Measurements from ENCODE around the gene GRIN3A.
"Not testable (repeated sequence)": the region's sequence is repeated elsewhere in the genome, so short reads cannot be mapped to it uniquely, and the experiment has no call there.

GRIN3A gene

DNA sequence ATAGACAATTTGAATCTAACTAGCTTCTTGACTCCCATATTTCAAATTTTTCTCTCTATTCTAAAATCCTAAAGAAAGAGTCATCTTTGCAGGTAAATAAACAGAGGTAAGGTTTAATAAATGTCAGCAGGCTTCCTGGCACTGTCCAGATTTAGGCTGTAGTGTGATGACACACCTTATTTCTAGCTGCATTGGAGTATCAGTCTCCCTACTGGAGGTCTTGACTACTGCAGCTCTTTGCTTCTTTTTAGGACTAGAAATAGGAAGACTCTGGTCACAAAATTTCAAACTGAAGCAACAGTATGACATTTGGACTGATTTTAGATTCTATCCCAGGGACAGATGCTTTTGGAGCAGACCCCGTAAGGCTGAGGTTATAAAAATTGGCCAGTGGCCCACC is 103.0 kb downstream of the GRIN3A start:
- DNase-seq (ENCODE audit: extremely low read depth in 1 of 2, low read depth in 1 of 2) = no peak

DNA sequence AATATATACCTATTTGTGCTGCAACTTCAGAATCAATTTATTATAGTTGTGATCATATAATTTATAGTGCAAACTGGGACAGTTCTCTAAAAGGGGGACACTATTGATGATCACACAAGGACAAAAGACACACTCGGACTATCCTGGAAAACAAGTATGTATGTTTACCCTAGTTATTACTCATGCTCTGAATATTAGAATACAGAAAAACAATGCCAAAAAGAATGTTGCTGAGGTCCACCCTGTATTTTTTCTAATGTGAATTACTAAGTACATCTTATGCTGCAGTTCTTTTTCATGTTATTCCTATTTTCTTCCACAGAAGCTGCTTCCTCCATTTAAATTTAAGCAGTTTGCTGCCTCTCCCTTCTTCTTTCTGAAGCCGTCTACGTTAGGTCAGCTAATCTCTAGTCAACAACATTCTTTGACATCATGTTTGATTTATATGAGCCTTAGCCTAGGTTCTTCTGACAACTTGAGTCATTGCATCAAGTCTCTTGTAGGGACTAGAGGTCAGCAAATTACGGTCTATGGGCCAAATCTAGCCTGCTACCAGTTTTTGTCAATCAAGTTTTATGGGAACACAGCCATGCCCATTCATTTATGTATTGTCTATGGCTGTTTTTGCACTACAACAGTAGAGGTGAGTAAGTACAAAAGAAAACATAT is 103.6 kb downstream of the GRIN3A start:
- no peak for DNase-seq (ENCODE audit: extremely low read depth in 1 of 2, low read depth in 1 of 2)

DNA sequence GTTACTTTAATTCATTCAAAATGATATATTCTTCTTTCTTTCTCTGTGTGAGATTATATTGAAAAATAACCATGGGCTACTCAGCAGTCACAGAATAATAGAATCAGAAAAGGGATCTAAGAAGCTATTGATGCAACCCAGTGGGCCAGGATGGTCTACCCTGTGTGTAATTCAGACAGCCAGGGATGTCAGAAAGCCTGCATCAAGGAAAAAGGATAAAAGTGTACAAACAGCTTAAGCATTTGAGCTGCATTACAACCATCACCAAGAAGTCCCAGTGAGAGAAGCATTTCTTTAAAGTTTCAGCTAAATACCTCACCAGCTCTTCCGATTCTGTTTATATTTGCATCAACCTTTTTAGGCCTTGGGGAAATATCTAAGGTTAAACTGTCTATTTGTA is 105.8 kb downstream of the GRIN3A start:
- DNase-seq (ENCODE audit: extremely low read depth in 1 of 2, low read depth in 1 of 2) = no peak

- no peak for DNase-seq (ENCODE audit: extremely low read depth in 1 of 2, low read depth in 1 of 2)
Observed at GRCh38 chr9:101631892-101632291, 106.6 kb downstream of the GRIN3A start.

DNA sequence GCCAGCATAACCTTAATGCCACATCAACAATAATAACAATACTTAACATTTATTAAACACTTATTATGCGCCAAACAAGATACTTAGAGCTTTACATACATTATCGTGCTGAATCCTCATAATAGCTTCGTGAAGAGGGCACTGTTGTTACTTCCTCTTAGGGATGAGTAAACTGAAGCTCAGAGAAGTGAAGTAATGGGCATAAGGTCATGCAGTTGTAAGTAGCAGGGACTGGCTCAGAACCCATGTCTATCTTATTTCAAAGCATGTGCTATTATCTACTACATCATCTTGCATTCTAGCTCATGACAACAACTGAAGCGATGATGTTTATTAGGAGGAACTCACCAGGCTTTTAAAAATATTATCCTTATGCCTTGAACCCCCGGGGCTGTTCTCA is 108.8 kb downstream of the GRIN3A start:
- DNase-seq (ENCODE audit: extremely low read depth in 1 of 2, low read depth in 1 of 2) = no peak

DNA sequence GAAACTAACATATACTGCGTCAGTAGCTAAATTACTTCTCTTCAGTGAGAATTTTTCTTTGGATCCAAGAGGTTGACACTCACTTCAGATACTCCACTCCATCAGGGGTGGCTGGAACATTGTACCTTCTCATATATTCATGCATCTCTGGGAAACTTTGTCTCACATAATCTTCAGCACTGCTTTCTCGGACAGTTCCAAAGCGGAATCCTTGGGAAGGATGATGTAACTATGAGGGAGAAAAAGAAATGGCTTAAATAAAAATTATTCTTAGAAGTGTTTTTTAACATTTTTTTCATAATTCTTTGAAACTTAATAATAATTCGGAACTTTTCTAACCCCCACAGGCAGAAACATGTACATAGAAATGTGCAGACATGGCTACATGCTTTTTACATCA is 110.3 kb downstream of the GRIN3A start:
- no peak for DNase-seq (ENCODE audit: extremely low read depth in 1 of 2, low read depth in 1 of 2)

DNA sequence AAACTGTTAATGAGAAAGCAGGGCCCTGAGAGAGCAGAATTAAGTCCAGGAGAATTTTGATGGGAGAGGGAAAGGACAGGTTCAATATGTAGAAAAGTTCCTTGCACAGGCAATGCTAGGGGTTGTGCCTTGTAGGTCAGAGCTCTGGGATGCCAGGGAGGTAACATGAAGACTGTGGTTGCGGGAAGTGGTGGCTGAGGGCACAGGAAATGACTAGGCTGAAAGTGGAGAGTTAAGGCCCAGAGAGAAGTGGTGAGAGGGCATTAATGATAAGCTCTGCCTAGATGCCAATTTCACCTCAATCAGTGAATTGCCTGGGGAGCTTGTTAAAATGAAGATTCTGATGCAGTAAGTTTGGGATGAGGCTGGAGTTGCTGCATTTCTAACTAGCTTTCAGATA is 112.2 kb downstream of the GRIN3A start:
- DNase-seq (ENCODE audit: extremely low read depth in 1 of 2, low read depth in 1 of 2) = no peak

- DNase-seq (ENCODE audit: extremely low read depth in 1 of 2, low read depth in 1 of 2) = no peak
Observed at GRCh38 chr9:101625876-101626275, 112.6 kb downstream of the GRIN3A start.

- no peak for DNase-seq (ENCODE audit: extremely low read depth in 1 of 2, low read depth in 1 of 2)
Observed at GRCh38 chr9:101620452-101620851, 118.0 kb downstream of the GRIN3A start.

DNA sequence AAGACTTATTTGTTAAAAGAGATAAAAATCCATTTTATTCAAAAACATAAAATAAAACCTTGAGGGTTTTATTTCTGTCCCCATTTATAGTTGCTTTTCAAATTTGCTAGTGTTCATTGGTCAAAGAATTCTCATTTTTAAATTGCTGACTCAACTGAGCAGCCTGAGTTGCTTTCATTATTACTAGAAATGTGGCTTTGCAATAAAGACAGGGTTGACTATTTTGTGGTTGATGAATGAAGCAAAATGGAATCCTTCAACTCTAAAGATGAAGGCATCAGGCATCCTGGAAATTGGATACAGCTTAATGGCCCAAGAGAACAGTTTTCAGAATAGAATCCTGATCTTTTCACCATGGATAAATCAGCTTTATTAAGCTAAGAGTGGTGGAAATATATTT is 119.7 kb downstream of the GRIN3A start:
- DNase-seq (ENCODE audit: extremely low read depth in 1 of 2, low read depth in 1 of 2) = no peak

GRCh38 chr9:101605547-101605946 is 132.9 kb downstream of the GRIN3A start:
- DNase-seq (ENCODE audit: extremely low read depth in 1 of 2, low read depth in 1 of 2) = no peak

GRCh38 chr9:101604296-101604695 is 134.2 kb downstream of the GRIN3A start:
- no peak for DNase-seq (ENCODE audit: extremely low read depth in 1 of 2, low read depth in 1 of 2)

DNA sequence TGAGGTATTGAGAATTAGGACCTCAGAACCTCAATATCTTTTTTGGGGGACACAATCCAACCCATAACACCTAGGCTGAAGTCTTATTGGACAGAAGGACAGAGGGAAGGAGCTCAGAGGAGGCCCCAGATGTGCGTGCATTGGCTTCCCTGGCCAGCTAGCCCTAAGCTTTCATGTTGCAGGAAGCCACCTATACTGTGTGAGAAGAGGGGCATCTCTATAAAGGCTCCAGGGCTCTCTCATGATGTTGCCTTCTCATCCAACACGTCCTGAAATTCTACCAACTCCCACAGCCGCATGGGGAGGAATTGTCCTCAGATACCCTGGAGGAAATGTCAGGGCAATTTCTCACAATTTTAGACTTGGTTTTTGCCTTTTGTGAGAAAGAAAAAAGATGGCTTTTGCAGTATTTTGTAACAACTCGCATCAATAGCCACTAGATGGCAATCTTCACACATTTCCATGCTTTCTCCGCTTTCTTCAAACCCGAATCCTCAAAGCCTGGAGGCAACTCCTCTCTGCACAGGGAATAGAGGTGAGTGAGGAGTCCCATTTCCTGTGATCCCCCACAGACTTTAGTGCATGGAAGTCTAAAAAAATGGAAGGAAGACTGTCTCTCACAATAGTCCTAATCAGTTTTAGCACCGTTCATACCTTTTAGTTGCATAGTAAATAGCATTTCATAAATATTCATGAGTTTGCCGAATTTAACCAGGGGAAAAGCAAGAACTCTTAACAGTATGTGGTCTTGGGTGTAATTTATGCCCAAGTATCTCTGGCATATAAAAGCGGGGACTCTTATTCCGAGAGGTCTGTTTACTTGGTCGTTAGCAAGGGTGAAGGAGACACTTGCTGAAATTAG is 136.3 kb downstream of the GRIN3A start:
- DNase-seq (ENCODE audit: extremely low read depth in 1 of 2, low read depth in 1 of 2) = no peak

DNA sequence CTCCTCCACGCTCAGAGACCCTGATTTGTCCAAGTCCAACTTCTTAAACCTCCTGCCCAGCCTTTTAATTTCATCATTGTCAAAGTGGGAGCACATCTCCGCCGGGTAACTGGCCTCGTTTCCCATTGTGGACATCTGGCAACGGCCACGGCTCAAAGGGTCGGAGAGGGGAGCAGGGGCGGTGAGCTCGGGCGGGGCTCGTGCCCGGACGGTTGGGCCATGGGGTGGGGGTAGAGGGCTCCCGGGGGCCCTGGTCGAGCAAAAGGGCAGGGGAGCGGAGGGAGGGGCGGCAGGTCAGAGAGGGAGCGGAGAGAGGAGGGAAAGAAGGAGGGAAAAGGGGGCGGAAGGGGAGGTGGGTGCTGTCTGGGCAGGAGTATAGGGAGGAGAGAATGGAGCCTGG is 143.7 kb downstream of the GRIN3A start, which contains the start of gene PPP3R2:
PPP3R2 (minus strand) TSS at position 174 of the 400 bp plus-strand sequence; CDS start at position 126, 48 bp downstream.
- DNase-seq (ENCODE audit: extremely low read depth in 1 of 2, low read depth in 1 of 2) = no peak

GRCh38 chr9:101593345-101593744 is 145.1 kb downstream of the GRIN3A start:
- DNase-seq (ENCODE audit: extremely low read depth in 1 of 2, low read depth in 1 of 2) = no peak

DNA sequence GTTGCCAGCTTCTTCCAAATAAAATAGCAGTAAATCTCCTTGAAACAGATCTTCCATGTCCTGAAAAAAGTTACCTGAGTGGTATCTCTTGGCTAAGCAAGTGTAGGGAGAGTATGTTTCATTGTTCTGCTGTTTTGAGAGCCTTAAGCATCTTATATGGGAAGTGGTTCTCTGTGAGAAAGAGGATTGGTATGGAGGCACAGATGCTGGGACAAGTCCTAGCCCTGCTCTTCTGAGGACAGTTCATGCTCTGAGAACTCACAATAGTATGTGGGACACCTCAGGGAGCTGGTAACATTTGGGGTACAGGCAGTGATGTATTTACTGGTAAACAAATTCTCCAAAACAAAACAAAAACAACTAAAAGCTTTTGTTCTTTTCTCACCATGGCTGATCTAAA is 145.7 kb downstream of the GRIN3A start:
- no peak for DNase-seq (ENCODE audit: extremely low read depth in 1 of 2, low read depth in 1 of 2)

DNA sequence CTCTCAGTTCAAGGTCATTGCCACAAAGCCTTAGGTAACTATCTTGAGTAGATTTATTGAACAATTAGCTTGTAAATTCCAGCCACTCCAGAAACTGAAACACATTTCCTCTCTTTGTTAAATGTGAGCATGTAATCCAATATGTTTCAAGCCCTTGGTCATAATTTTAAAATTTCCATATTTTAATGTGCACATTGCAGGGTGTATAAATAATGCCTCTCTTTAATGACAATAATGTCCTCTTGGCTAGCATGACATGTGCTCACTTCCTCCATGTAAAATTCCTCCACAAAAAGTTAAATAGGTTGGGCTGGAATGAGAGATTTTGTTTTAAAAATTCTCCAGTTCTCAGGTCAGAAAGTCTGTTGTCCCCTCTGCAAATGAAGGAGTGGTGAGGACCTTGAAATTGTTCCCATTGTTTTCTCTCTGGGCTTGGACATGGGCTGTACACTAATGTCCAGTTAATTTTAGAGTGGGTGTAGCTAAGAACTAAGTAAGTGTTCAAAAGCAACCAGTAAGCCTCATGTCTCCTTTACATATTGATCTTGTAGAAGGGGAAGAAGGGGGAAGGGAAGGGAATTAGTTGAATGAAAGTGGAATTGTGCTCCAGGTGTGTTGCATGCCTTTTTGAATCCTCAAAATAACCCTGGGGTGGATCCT is 146.5 kb downstream of the GRIN3A start:
- DNase-seq (ENCODE audit: extremely low read depth in 1 of 2, low read depth in 1 of 2) = no peak

- DNase-seq (ENCODE audit: extremely low read depth in 1 of 2, low read depth in 1 of 2) = no peak
Observed at GRCh38 chr9:101590901-101591300, 147.5 kb downstream of the GRIN3A start.

- not testable (repeated sequence) for DNase-seq (ENCODE audit: extremely low read depth in 1 of 2, low read depth in 1 of 2)
Observed at GRCh38 chr9:101590074-101590473, 148.4 kb downstream of the GRIN3A start.

DNA sequence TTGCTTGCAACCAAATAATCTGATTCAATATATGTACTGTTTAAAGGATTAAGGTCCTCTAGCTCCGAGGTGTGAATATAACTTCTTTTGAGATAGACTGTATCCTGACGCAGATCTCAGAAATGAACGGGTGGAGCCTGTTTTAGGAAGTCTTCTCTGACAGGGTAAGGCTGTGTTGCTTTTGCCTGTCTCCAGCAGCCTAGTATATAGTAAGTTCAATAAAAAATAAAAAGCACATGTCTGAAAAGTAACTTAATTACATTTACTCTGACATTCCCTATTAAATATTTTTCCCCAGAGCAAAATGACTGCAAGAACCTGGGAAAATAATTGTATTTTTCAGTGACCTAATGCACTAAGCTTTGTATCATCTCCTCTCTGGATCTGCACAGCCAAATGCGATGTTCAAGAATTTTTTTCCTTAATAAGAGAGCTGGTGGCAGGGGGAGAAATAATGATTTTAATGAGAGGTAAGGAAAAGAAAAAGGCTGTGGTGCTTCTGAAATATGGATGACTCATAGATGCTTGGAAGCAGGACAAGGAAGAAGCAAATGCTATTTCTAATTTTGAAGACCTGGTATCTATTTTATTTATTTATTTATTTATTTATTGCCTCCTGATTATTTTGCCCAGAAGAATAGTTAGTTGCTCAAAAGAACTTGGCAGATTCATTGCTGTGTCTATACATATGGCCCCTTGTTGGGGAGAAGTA is 151.0 kb downstream of the GRIN3A start:
- DNase-seq (ENCODE audit: extremely low read depth in 1 of 2, low read depth in 1 of 2) = no peak

DNA sequence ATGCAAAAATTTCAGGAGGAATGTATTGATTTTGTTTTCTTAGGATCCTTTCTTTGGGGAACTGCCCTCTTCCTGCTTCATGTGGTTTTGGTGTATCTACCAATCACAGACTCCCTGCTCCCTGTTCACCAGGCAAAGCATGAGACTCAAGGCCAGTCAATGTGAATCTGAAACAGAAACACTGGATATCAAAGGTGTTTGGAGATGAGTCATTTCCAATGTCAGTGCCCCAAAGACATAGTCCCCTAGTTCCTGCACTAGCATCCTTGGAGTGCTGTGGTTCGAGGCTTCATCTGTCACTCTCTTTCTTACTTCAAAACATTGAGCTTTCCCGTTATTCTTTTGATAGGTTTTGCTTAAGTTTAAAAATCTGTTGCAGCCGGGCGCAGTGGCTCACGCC is 151.8 kb downstream of the GRIN3A start:
- no peak for DNase-seq (ENCODE audit: extremely low read depth in 1 of 2, low read depth in 1 of 2)
